IMR-90 (cell line): ENCODE measurements around the gene TIMM44. TPM values are rescaled to one million over a fixed set of nuclear protein-coding genes. Genes with fewer than 3 reads are reported as not detected.
A peak's percentile ranks its signal among the peaks of the same experiment; 100 is the strongest.

Source experiments
- ATAC-seq: fragments of 200-7000 bp; cut with Tn5 transposase; 2 replicates; pipeline ENCODE4 v1.9.1; 2020; ENCODE audit warnings: low read depth, mild to moderate bottlenecking, moderate library complexity
- BruUV-seq: library from RNA; stranded (reverse); fragments of 400-500 nt; replicated peaks from 2 replicates; lab custom pipeline; 2021; lab: Mats Ljungman, UMichigan
- CTCF ChIA-PET: fragments of 300-600 bp; formaldehyde crosslinking; extraction: SDS; loops from one replicate; lab custom pipeline; 2021; ENCODE audit warnings: antibody characterized with exemption; lab: Yijun Ruan, JAX
- POLR2A ChIA-PET: fragments of 300-600 bp; sonication (Branson Sonifier 250); formaldehyde crosslinking; loops from one replicate; lab custom pipeline; 2022; ENCODE audit warnings: antibody characterized with exemption; ENCODE audit not compliant: unreplicated experiment; lab: Charles Lee
- DNase-seq: peaks from one replicate; pipeline ENCODE4 v3.0.0; 2013
- H2AFZ ChIP-seq: replicated peaks from 2 replicates; pipeline ENCODE3; 2013; ENCODE audit warnings: low read length, mild to moderate bottlenecking; ENCODE audit not compliant: poor library complexity
- H2AK5ac ChIP-seq: 2 replicates; pipeline ENCODE4 v1.6.1; 2013; ENCODE audit warnings: low read depth, low read length, inconsistent platforms
- H2AK9ac ChIP-seq: replicated peaks from 2 replicates; pipeline ENCODE3; 2013; ENCODE audit warnings: mild to moderate bottlenecking, low read depth, low read length, moderate library complexity; ENCODE audit not compliant: poor library complexity
- H2BK120ac ChIP-seq: 2 replicates; pipeline ENCODE4 v1.6.1; 2013; ENCODE audit warnings: low read depth, low read length, inconsistent platforms
- H2BK15ac ChIP-seq: 3 replicates; pipeline ENCODE4 v1.6.1; 2013; ENCODE audit warnings: low read depth, low read length, inconsistent platforms
- H2BK20ac ChIP-seq: 2 replicates; pipeline ENCODE4 v1.6.1; 2013; ENCODE audit warnings: low read depth, mild to moderate bottlenecking, inconsistent platforms, low read length, moderate library complexity
- H2BK5ac ChIP-seq: 2 replicates; pipeline ENCODE4 v1.6.1; 2013; ENCODE audit warnings: mild to moderate bottlenecking, low read depth, low read length, inconsistent platforms; ENCODE audit not compliant: poor library complexity, severe bottlenecking
- H3K14ac ChIP-seq: replicated peaks from 2 replicates; pipeline ENCODE4 v1.6.1; 2013; ENCODE audit warnings: low read depth, low read length, inconsistent platforms
- H3K18ac ChIP-seq: 2 replicates; pipeline ENCODE4 v1.6.1; 2013; ENCODE audit warnings: low read depth, low read length, control low read depth
- H3K23ac ChIP-seq: 2 replicates; pipeline ENCODE4 v1.6.1; 2013; ENCODE audit warnings: low read depth, low read length, inconsistent platforms
- H3K27ac ChIP-seq: 2 replicates; pipeline ENCODE4 v1.5.1; 2013; ENCODE audit warnings: mild to moderate bottlenecking, control low read depth, low read length; ENCODE audit not compliant: insufficient read depth
- H3K27me3 ChIP-seq: 2 replicates; pipeline ENCODE4 v1.6.1; 2013; ENCODE audit warnings: low read length; ENCODE audit not compliant: control insufficient read depth, insufficient read depth
- H3K36me3 ChIP-seq: 2 replicates; pipeline ENCODE4 v1.6.1; 2013; ENCODE audit warnings: low read length, mixed read lengths; ENCODE audit not compliant: control insufficient read depth, insufficient read depth
- H3K4ac ChIP-seq: 2 replicates; pipeline ENCODE4 v1.6.1; 2013; ENCODE audit warnings: low read depth, low read length, inconsistent platforms
- H3K4me1 ChIP-seq: 2 replicates; pipeline ENCODE4 v1.6.1; 2013; ENCODE audit warnings: low read length, mixed read lengths; ENCODE audit not compliant: control insufficient read depth, insufficient read depth
- H3K4me2 ChIP-seq: 2 replicates; pipeline ENCODE4 v1.6.1; 2013; ENCODE audit warnings: low read depth, mild to moderate bottlenecking, control low read depth, low read length, moderate library complexity
- H3K4me3 ChIP-seq: 2 replicates; pipeline ENCODE4 v1.5.1; 2013; ENCODE audit warnings: low read depth, mild to moderate bottlenecking, control low read depth, low read length, moderate library complexity; ENCODE audit not compliant: insufficient read depth
- H3K56ac ChIP-seq: 2 replicates; pipeline ENCODE4 v1.6.1; 2013; ENCODE audit warnings: low read length, inconsistent platforms; ENCODE audit not compliant: insufficient read depth; ENCODE audit errors: extremely low read depth
- H3K79me1 ChIP-seq, 2 experiments: 2 replicates each; pipeline ENCODE4 v1.6.1; 2013; ENCODE audit warnings: low read length in 2 of 2, inconsistent platforms in 1 of 2, low read depth in 1 of 2
- H3K9ac ChIP-seq: 2 replicates; pipeline ENCODE4 v1.6.1; 2013; ENCODE audit warnings: low read depth, low read length, control low read depth
- H3K9me1 ChIP-seq: 2 replicates; pipeline ENCODE4 v1.6.1; 2013; ENCODE audit warnings: low read length, inconsistent platforms; ENCODE audit not compliant: insufficient read depth
- H3K9me3 ChIP-seq: 2 replicates; pipeline ENCODE4 v1.6.1; 2013; ENCODE audit warnings: low read length; ENCODE audit not compliant: control insufficient read depth, insufficient read depth
- H4K20me1 ChIP-seq: 2 replicates; pipeline ENCODE4 v1.6.1; 2013; ENCODE audit warnings: low read length, inconsistent platforms; ENCODE audit not compliant: insufficient read depth
- H4K5ac ChIP-seq: 2 replicates; pipeline ENCODE4 v1.6.1; 2013; ENCODE audit warnings: mild to moderate bottlenecking, low read depth, low read length, control low read depth
- H4K8ac ChIP-seq, 2 experiments: 2 replicates each; pipeline ENCODE4 v1.6.1; 2013; ENCODE audit warnings: low read depth in 2 of 2, low read length in 2 of 2, control low read depth in 1 of 2, inconsistent platforms in 1 of 2
- H4K91ac ChIP-seq: 2 replicates; pipeline ENCODE4 v1.6.1; 2013; ENCODE audit warnings: low read depth, low read length, inconsistent platforms; ENCODE audit not compliant: insufficient read depth
- BHLHE40 ChIP-seq: fragments of 150-350 bp; IDR thresholded peaks from 2 replicates; pipeline ENCODE4 v1.6.1; 2016; ENCODE audit warnings: mild to moderate bottlenecking, low read depth, low read length
- CHD1 ChIP-seq: IDR thresholded peaks from 2 replicates; pipeline ENCODE4 v1.6.1; 2012; ENCODE audit warnings: low read depth, low read length, improper control_type of control experiment
- WGBS, 2 experiments: methylation state at CpG; one replicate each; pipeline versions ENCODE4 v1.1.5 to v1.1.7; 2013; ENCODE audit warnings: missing lambda C conversion rate in 2 of 2; ENCODE audit not compliant: insufficient read length in 1 of 2; ENCODE audit errors: extremely low coverage in 2 of 2; 5-methylcytosine and 5-hydroxymethylcytosine counted together
- dilution Hi-C: fragments of 300-500 bp; cut with HindIII; formaldehyde crosslinking; loops from one replicate; pipeline ENCODE4 v1.14.3; 2018; ENCODE audit warnings: low sequenced_read_pairs; ENCODE audit not compliant: unreplicated experiment
- in situ Hi-C: fragments of 300-500 bp; cut with MboI; formaldehyde crosslinking; loops from 3 replicates; pipeline ENCODE4 v1.14.3; 2019; ENCODE audit warnings: low sequenced_read_pairs, inconsistent platforms, mixed read lengths
- intact Hi-C: fragments of 100-400 bp; cut with micrococcal nuclease; formaldehyde crosslinking; loops from 2 replicates; pipeline ENCODE4 v1.10.0; 2022
- polyA plus RNA-seq, 3 experiments: library from polyadenylated mRNA; depleted of rRNA; stranded (reverse); fragments of >200 nt; gene quantifications; 2 replicates each; pipeline ENCODE4 v1.2.3, GENCODE V29; 2012; ENCODE audit warnings: low replicate concordance in 1 of 3
- total RNA-seq: library from RNA; depleted of rRNA; stranded (reverse); fragments of >200 nt; gene quantifications from 2 replicates; pipeline ENCODE4 v1.2.3, GENCODE V29; 2012

The TIMM44 gene
- total and polyA plus RNA-seq, 2 of the 4 experiments (the other 2 are of a cell fraction), result 37.6 to 52.3 TPM

DNA sequence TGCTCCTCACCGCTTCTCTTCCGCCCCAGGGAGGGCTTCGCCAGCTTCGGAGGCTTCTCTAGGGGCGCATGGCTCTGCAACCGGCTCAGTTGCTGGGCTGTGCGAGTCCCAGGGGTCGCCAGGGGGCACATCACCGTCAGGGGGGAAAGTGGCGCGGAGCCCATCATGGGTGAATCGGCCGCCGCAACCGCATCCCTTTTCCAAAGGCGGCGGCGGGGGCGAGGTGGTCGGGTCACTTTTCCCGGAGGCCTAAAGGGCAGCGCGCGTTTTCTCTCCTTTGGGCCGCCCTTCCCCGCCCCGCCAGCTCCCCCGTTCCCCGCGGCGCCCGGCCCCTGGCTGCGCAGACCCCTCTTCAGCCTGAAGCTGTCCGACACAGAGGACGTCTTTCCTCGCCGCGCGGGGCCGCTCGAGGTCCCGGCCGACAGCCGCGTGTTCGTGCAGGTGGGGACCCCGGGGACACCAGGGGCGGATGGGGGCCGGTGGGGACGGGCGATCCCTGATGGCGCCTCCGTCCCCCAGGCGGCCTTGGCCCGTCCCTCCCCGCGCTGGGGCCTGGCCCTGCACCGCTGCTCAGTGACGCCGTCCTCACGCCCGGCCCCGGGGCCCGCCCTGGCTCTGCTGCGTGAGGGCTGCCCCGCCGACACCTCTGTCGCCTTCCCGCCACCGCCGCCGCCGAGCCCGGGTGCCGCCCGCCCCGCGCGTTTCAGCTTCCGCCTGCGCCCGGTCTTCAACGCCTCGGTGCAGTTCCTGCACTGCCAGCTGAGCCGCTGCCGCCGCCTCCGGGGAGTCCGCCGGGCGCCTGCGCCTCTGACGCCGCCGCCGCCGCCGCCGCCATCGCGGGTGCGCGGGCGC, 27.1 kb downstream of the TIMM44 start:
- in situ Hi-C loops (no loop called here), intact Hi-C loops (no loop called here), dilution Hi-C loops (no loop called here)
- WGBS, 2 experiments, result 5% methylated on average over 44 of the region's 104 CpGs; no CpG with 5 or more reads in 1 of the 2 experiments
- peak overlapping the region; percentile 89 for H2AK9ac ChIP-seq
- DNase-seq (no peak), ATAC-seq (no peak)
- CTCF ChIA-PET, result interaction anchor here (2.4 kb wide), 1 partner anchor 13 kb away, joined by 10 read pairs; no protein-coding TSS in a partner anchor
- H2AFZ ChIP-seq, result peak overlapping the region; percentile 90
- H3K27ac ChIP-seq, result no peak overlapping the region; the same call in 1 of the 2 replicates
- H3K4me1 ChIP-seq, result peaks cover 15% of the 10 kb centered on the region
- no peak overlapping the region for H4K5ac ChIP-seq
- no peak overlapping the region for H3K56ac ChIP-seq
- peaks cover 0 to 12% of the 10 kb centered on the region in 2 experiments; a peak in 2 of 4 replicates for H3K79me1 ChIP-seq
- H2AK5ac ChIP-seq, result peak overlapping the region; percentile 9; the same call in 1 of the 2 replicates
- BruUV-seq, result no TSS peak
- no peaks in the 10 kb centered on the region for H3K9me3 ChIP-seq
- no peak overlapping the region for H3K14ac ChIP-seq
- peak overlapping the region; percentile 44 for H3K4me3 ChIP-seq
- H3K9me1 ChIP-seq, result peaks cover 6% of the 10 kb centered on the region
- peak overlapping the region; percentile 15; the same call in 1 of the 2 replicates for H3K9ac ChIP-seq
- H4K20me1 ChIP-seq, result peaks cover 5% of the 10 kb centered on the region
- no peak overlapping the region for H2BK120ac ChIP-seq
- H2BK15ac ChIP-seq, result no peak overlapping the region
- H3K23ac ChIP-seq, result 0 out of 2 replicates have a peak overlapping the region, but pooled peaks have one; percentile 15
- H3K4me2 ChIP-seq, result peak overlapping the region; percentile 70
- 0 out of 2 replicates have a peak overlapping the region, but pooled peaks have one; percentile 29 for H3K4ac ChIP-seq
- POLR2A ChIA-PET, result no interaction called here
- H3K18ac ChIP-seq, result no peak overlapping the region; the same call in 1 of the 2 replicates
- H4K8ac ChIP-seq, result peak overlapping the region in 1 of 2 experiments; percentile 3; a peak in 1 of 4 replicates
- H4K91ac ChIP-seq, result no peak overlapping the region
- H3K27me3 ChIP-seq, result peaks cover 11% of the 10 kb centered on the region
- no peak overlapping the region for H2BK20ac ChIP-seq
- no peak overlapping the region for H2BK5ac ChIP-seq
- TF ChIP-seq BHLHE40, result no peak
- TF ChIP-seq CHD1, result no peak
- H3K36me3 ChIP-seq, result peaks cover 13% of the 10 kb centered on the region
